GM23248 (cell line): ENCODE measurements around the gene MAD2L2.

Experiments used
- EZH2 ChIP-seq: fragments of 200-600 bp; sonication (generic); IDR thresholded peaks from 2 replicates; pipeline ENCODE4 v1.6.1; 2018; ENCODE audit warnings: antibody characterized with exemption, mild to moderate bottlenecking; ENCODE audit not compliant: insufficient read depth, poor library complexity, severe bottlenecking
- EZH2phosphoT487 ChIP-seq: fragments of 200-600 bp; sonication (generic); IDR thresholded peaks from 2 replicates; pipeline ENCODE4 v1.6.1; 2018; ENCODE audit warnings: antibody characterized with exemption, moderate library complexity, mild to moderate bottlenecking, low read depth; ENCODE audit not compliant: insufficient read depth

DNA sequence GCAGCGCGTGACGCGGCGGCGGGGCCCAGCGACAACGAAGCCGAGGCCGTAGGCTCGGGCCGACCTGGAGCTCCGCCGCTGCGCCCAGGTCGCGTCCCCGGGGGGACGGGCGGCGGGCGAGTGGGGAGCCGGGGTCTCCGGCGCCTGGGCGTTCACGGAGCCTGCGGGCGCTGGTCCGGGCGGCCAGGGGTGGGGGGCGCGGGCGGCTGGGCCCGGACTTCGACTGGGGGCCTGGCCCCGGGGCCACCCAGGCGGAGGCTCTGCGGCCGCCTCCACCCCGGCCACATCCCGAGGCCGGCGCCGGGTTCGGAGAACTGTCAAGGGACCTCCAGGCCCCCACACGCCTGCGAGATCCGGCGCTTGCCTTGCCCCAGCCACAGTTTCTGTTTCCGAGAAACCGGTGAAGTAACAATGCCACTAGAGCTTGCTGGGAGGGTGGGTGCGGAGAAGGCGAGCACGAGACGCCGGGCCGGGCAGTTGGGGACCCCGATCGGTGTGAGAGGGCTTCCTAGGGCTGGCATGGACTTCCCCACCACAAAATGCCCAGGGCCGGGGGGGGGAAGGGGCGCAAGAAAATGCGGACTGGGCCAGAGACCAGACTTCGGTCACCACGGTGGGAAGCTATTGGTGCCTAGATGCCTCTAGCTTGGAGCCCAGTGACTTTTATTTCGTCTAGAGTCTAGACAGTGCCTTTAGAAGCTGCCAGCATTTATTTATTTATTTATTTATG lies 16.4 kb downstream of the MAD2L2 start:
- no peak for TF ChIP-seq EZH2
- TF ChIP-seq EZH2phosphoT487, result no peak
